ENCODE measurements around the gene RPTOR.

GRCh38 chr17:80766290-80766855 is 221.7 kb downstream of the RPTOR start:
- TF ChIP-seq EZH2 (IDR thresholded peaks at IDR 0.05; ENCODE audit: insufficient read depth, poor library complexity, severe bottlenecking): no peak
- no peak for TF ChIP-seq EZH2phosphoT487 (IDR thresholded peaks at IDR 0.05; ENCODE audit: insufficient read depth, low read depth)
